GM04503 (cell line): ENCODE measurements around the gene ZNF646.

Source experiments
- DNase-seq: peaks from one replicate; pipeline ENCODE4 v3.0.0-alpha.2; 2012; ENCODE audit warnings: low read depth

ZNF646 gene

GRCh38 chr16:31108035-31108793 is 34.0 kb downstream of the ZNF646 start, which contains the start of gene BCKDK:
Gene BCKDK (plus strand): TSS chr16:31108386. CDS start chr16:31109224, 838 bp downstream.
- DNase-seq: no peak

DNA sequence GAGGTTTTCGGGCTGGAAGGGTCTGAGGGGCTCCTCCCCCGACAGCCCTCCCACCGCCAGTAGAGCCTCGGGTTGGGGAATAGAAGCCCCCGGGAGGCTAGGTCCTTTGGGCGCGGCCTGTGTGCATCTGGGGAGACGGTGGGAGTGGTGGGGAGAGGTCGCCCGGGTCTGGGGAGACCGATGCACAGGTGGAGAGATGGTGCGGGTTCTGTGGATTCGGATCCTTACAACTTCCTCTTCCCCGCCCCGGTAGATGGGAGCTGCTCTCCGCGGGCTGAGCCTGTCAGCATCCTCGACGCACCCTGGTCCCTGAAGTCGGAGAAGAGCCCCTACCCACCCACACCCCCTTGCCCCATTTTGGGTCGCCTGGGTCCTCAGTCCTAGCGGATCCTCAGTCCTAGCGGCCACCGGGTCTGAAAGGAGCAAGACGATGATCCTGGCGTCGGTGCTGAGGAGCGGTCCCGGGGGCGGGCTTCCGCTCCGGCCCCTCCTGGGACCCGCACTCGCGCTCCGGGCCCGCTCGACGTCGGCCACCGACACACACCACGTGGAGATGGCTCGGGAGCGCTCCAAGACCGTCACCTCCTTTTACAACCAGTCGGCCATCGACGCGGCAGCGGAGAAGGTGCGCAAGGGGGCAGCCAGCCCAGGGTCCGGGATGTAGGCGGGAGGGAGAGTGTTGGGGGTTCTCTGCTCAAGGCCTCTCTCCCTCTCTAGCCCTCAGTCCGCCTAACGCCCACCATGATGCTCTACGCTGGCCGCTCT is 34.8 kb downstream of the ZNF646 start:
- no peak for DNase-seq

DNA sequence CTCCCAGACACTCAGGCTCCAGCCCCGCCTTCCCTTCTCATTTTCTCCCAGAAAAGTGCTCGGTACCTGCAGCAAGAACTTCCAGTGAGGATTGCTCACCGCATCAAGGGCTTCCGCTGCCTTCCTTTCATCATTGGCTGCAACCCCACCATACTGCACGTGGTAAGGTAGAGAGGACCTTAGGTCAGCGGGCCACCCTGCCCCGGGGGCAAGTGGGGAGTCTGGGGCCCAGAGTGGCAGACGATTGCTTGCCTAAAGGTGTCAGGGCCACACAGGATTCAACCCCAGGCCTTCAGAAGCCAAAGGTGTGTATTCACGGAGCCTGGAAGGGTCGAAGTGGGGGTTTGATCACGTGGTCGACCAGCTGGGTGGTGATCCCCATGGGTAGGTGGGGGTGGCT is 35.4 kb downstream of the ZNF646 start:
- no peak for DNase-seq

DNA sequence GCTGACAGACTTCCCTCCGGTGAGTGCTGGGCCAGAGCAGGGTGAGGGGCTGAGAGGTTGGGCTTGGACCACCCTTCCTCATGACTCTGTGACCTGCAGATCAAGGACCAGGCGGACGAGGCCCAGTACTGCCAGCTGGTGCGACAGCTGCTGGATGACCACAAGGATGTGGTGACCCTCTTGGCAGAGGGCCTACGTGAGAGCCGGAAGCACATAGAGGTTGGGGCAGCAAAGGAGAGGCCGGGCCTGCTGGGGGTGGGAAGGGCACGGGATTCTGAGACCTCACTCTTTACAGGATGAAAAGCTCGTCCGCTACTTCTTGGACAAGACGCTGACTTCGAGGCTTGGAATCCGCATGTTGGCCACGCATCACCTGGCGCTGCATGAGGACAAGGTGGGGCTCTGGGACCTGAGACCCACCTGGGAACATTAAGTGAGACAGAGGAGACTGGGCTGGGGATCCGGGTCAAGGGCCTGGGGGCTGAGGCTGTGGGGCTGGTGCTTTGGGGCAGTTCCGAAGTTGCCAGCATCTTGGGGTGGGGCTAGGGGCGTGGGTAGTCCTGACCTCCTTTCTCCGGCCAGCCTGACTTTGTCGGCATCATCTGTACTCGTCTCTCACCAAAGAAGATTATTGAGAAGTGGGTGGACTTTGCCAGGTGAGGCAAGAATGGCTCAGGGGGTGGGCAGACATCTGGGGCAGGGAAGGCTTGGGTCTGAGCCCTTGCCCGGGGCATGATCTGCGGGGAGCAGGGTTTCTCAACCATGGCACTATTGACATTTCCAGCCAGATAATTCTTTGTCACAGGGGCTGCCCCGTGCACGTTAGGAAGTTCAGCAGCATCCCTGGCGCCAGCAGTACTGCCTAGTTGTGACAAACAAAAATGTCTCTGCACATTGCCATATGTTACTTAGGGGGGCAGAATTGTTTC is 36.1 kb downstream of the ZNF646 start:
- DNase-seq: no peak

DNA sequence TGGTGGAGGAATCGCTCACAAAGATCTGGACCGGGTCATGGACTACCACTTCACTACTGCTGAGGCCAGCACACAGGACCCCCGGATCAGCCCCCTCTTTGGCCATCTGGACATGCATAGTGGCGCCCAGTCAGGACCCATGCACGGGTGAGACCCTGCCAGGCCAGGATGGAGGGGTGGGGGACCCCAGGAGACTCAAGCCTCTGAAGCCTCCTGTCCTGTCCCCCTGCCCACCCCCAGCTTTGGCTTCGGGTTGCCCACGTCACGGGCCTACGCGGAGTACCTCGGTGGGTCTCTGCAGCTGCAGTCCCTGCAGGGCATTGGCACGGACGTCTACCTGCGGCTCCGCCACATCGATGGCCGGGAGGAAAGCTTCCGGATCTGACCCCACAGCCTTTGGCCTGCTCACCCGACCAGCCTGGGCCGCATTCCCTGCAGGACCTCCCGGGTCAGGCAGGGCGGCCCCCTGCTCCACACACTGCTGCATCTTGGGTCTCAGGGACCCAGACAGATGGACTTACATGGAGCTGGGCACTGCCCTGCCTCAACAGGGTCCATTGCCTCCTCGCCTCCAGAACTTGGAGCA is 37.8 kb downstream of the ZNF646 start:
- no peak for DNase-seq

DNA sequence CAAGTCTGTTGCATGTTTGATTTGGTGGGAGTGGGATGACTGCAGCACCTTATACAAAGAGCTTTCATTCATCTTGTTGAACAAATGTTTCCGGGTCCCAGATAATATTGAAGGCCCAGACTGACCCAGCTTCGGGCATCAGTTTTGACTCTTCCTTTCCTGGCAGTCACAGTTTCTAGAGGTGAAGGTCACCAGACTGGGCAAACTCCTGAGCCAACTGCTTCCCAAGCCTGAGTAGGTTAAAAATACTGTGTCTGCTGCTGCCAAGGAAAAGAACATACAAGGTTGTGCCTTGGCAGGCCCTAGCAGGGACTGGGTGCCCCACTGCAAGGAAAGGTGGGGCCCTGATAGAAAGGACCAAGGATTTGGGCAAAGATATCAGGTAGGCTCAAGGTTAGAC is 38.5 kb downstream of the ZNF646 start:
- DNase-seq: no peak

DNA sequence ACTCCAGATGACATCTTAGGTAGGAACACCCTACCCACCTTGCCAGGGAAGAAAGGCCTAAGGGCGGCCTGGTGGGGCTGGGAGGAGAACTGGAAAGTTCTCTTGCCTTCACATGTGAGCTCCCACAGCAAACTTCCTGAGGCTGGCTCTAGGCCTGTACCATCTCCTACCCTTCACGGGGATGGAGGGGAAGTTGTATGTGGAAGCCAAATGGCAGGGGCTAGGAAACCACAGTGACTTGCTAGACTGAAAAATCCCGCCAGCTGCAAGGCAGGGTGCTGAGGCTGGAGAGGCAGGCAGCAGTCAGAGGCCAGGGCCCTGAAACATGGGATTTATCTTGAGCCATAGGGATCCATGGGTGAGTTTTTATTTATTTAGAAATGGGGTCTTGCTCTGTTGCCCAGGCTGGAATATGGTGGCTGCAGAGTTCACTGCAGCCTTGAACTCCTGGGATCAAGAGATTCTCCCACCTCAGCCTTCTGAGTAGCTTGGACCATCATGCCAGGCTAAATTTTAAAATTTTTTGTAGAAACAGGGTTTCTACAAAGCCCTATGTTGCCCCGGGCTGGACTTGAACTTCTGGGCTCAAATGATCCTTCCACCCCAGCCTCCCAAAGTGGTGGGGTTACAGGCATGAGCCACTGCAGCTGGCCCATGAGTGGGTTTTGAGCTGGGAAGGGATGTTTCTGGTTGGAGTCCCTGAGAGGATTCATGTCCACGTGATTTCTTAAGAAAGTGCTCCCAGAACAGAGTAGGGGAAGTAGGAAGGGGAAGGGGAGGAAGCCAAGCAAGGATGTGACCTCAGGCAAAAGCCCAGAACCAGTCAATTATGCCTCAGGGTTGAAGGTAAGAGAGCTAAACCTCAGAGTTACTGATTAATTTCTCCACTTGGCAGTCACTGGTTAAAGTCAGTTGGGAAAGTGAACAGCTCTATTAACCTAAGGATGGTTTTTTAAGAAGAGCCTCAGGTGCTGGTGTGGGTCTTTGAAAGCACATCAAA is 39.2 kb downstream of the ZNF646 start:
- no peak for DNase-seq

- no peak for DNase-seq
Measured at GRCh38 chr16:31114468-31114867, 40.2 kb downstream of the ZNF646 start.

GRCh38 chr16:31117384-31118222 is 43.4 kb downstream of the ZNF646 start, which contains the start of gene KAT8:
Gene KAT8 (plus strand): TSS chr16:31117664. CDS start chr16:31117682, 18 bp downstream.
- DNase-seq: peak; percentile 82

- peak; percentile 76 for DNase-seq
Measured at GRCh38 chr16:31118223-31119155, 44.3 kb downstream of the ZNF646 start.

- no peak for DNase-seq
Measured at GRCh38 chr16:31120129-31120528, 45.9 kb downstream of the ZNF646 start.

DNA sequence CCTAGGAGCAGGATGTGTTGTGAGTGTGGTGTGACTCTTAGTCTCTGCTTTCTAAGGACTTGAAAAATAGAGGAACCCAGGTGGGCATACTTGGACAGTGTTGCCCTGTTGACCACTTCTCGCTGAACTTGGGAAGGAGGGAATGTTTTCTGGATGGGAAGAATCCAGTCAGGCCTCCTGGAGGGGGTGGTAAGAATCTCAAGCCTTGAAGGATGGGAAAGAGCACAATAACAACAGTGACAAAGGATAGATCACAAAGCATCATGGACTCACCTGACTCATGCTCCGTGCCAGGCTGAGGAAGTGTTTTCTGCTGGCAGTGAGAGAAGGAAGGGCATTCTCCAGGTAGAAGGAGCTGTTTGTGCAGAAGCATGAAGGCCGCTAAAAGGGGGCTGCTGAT is 51.6 kb downstream of the ZNF646 start:
- no peak for DNase-seq

DNA sequence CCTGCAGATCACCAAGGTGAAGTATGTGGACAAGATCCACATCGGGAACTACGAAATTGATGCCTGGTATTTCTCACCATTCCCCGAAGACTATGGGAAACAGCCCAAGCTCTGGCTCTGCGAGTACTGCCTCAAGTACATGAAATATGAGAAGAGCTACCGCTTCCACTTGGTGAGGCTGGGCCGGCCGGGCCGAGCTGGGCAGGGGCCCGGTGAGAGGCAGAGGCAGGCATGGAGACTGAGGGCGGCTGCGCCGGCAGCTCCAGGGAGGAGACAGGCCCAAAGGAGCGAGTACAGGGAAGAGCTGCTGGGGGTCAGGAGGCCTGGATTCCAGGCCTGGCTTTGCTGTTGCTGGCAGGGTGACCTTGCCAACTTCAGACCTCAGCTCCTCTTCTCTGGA is 53.0 kb downstream of the ZNF646 start:
- DNase-seq: no peak

GRCh38 chr16:31128711-31129567 is 54.7 kb downstream of the ZNF646 start:
- no peak for DNase-seq

GRCh38 chr16:31129568-31130335 is 55.5 kb downstream of the ZNF646 start:
- no peak for DNase-seq

DNA sequence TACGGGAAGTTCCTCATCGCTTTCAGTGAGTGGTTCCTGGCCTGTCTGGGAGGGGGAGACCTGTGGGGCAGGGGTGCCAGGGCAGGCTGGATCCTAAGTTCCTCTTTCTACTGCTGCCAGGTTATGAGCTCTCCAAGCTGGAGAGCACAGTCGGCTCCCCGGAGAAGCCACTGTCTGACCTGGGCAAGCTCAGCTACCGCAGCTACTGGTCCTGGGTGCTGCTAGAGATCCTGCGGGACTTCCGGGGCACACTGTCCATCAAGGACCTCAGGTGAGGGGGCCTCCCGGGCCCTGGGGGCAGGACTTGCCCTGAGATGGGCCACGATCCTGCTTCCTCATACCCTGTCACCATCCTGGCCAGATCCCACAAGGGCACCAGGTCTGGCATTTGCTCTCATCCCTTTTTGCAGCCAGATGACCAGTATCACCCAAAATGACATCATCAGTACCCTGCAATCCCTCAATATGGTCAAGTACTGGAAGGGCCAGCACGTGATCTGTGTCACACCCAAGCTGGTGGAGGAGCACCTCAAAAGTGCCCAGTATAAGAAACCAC is 56.2 kb downstream of the ZNF646 start:
- no peak for DNase-seq
